BLaER1 treated with 17β-estradiol and CSF1 and Interleukin-3, amounts not matched to agents 10 nM and 100 nM (cell line): ENCODE data around the gene MPG.

Experiments
- H3K27ac ChIP-seq, 11 experiments: shearing (Covaris generic); formaldehyde crosslinking; 2 replicates each; pipeline ENCODE4 v1.8.1; 2022
- H3K27me3 ChIP-seq, 11 experiments: shearing (Covaris generic); formaldehyde crosslinking; 2 replicates each; pipeline ENCODE4 v1.8.1; 2022
- H3K36me3 ChIP-seq, 11 experiments: shearing (Covaris generic); formaldehyde crosslinking; 2 replicates each; pipeline ENCODE4 v1.8.1; 2022
- H3K4me1 ChIP-seq, 10 experiments: shearing (Covaris generic); formaldehyde crosslinking; 2 replicates each; pipeline ENCODE4 v1.8.1; 2022
- H3K4me2 ChIP-seq, 11 experiments: shearing (Covaris generic); formaldehyde crosslinking; 2 replicates each; pipeline ENCODE4 v1.8.1; 2022
- H3K4me3 ChIP-seq, 10 experiments: shearing (Covaris generic); formaldehyde crosslinking; 2 replicates each; pipeline ENCODE4 v1.8.1; 2022
- H3K9ac ChIP-seq, 11 experiments: shearing (Covaris generic); formaldehyde crosslinking; 2 replicates each; pipeline ENCODE4 v1.8.1; 2022
- H3K9me3 ChIP-seq, 11 experiments: shearing (Covaris generic); formaldehyde crosslinking; replicated peaks in 1 of 11; 2 replicates each; pipeline ENCODE4 v1.8.1; 2022
- H4K20me1 ChIP-seq, 11 experiments: shearing (Covaris generic); formaldehyde crosslinking; 2 replicates each; pipeline ENCODE4 v1.8.1; 2022
- Cebpa-rat ChIP-seq, 11 experiments: shearing (Covaris generic); IDR thresholded peaks; 2 replicates each; pipeline ENCODE4 v1.8.1; 2022

MPG gene

GRCh38 chr16:66309-67182, 11.5 kb upstream of the MPG start:
- Histone ChIP-seq H4K20me1 (peaks cover 0 to 83% (median 20%) of the 10 kb centered on the region in 11 experiments; a peak in 13 of 22 replicates), H3K36me3 (peaks cover 0 to 34% (median 0%) of the 10 kb centered on the region in 11 experiments; a peak in 7 of 22 replicates), H3K27ac (peak overlapping the region in 1 of 11 experiments; percentile 6; a peak in 1 of 22 replicates), H3K27me3 (peaks cover 12 to 27% (median 24%) of the 10 kb centered on the region in 11 experiments), H3K4me1 (peaks cover 16 to 65% (median 49%) of the 10 kb centered on the region in 10 experiments), H3K4me2 (peak overlapping the region in 8 of 11 experiments; percentile 8 to 58 (median 38); a peak in 7 of 22 replicates), H3K9me3 (no peaks in the 10 kb centered on the region), H3K4me3 (no peak overlapping the region), H3K9ac (peak overlapping the region in 5 of 11 experiments; percentile 2 to 26 (median 14); a peak in 3 of 22 replicates)
- TF ChIP-seq Cebpa-rat (IDR thresholded peaks at IDR 0.05) = no peak

- Histone ChIP-seq H3K27me3 (peaks cover 18 to 34% (median 31%) of the 10 kb centered on the region in 11 experiments), H3K27ac (no peak overlapping the region; a peak in 2 of 22 replicates), H3K9me3 (no peaks in the 10 kb centered on the region), H3K4me2 (peak overlapping the region in 3 of 11 experiments; percentile 32 to 99 (median 52); a peak in 1 of 22 replicates), H4K20me1 (peaks cover 0 to 83% (median 20%) of the 10 kb centered on the region in 11 experiments; a peak in 13 of 22 replicates), H3K4me1 (peaks cover 16 to 70% (median 54%) of the 10 kb centered on the region in 10 experiments), H3K4me3 (no peak overlapping the region), H3K9ac (peak overlapping the region in 6 of 11 experiments; percentile 2 to 26 (median 16); a peak in 4 of 22 replicates), H3K36me3 (peaks cover 0 to 26% (median 0%) of the 10 kb centered on the region in 11 experiments; a peak in 7 of 22 replicates)
- TF ChIP-seq Cebpa-rat (IDR thresholded peaks at IDR 0.05) = no peak
Observed at GRCh38 chr16:67183-67791, 10.7 kb upstream of the MPG start.

GRCh38 chr16:67884-68789, 9.9 kb upstream of the MPG start:
- Histone ChIP-seq H3K4me1 (peaks cover 23 to 76% (median 60%) of the 10 kb centered on the region in 10 experiments), H3K9ac (peak overlapping the region in 9 of 11 experiments; percentile 9 to 44 (median 19); a peak in 7 of 22 replicates), H3K4me2 (peak overlapping the region; percentile 29 to 100 (median 42); a peak in 21 of 22 replicates), H3K36me3 (peaks cover 0 to 18% (median 0%) of the 10 kb centered on the region in 11 experiments; a peak in 6 of 22 replicates), H3K4me3 (no peak overlapping the region), H4K20me1 (peaks cover 0 to 83% (median 20%) of the 10 kb centered on the region in 11 experiments; a peak in 13 of 22 replicates), H3K9me3 (no peaks in the 10 kb centered on the region), H3K27ac (peak overlapping the region in 1 of 11 experiments; percentile 25; a peak in 2 of 22 replicates), H3K27me3 (peaks cover 18 to 43% (median 34%) of the 10 kb centered on the region in 11 experiments)
- no peak for TF ChIP-seq Cebpa-rat (IDR thresholded peaks at IDR 0.05)

GRCh38 chr16:69181-69580, 8.8 kb upstream of the MPG start:
- Histone ChIP-seq H3K4me1 (peaks cover 20 to 78% (median 63%) of the 10 kb centered on the region in 10 experiments), H4K20me1 (peaks cover 0 to 73% (median 20%) of the 10 kb centered on the region in 11 experiments; a peak in 13 of 22 replicates), H3K27me3 (peaks cover 18 to 53% (median 44%) of the 10 kb centered on the region in 11 experiments), H3K36me3 (peaks cover 0 to 7% (median 0%) of the 10 kb centered on the region in 11 experiments; a peak in 3 of 22 replicates), H3K4me2 (peak overlapping the region; percentile 12 to 100 (median 39); a peak in 17 of 22 replicates), H3K27ac (no peak overlapping the region), H3K9ac (peak overlapping the region in 5 of 11 experiments; percentile 4 to 46 (median 41); a peak in 3 of 22 replicates), H3K9me3 (no peaks in the 10 kb centered on the region), H3K4me3 (no peak overlapping the region)
- TF ChIP-seq Cebpa-rat (IDR thresholded peaks at IDR 0.05) = no peak

GRCh38 chr16:71210-71539, 6.8 kb upstream of the MPG start:
- Histone ChIP-seq H3K4me2 (peak overlapping the region in 9 of 11 experiments; percentile 95 to 100 (median 99); a peak in 17 of 22 replicates), H3K27me3 (peaks cover 18 to 56% (median 47%) of the 10 kb centered on the region in 11 experiments), H3K4me1 (peaks cover 32 to 89% (median 72%) of the 10 kb centered on the region in 10 experiments), H3K9me3 (no peaks in the 10 kb centered on the region), H3K4me3 (peak overlapping the region in 6 of 10 experiments; percentile 61 to 77 (median 67); a peak in 9 of 20 replicates), H3K27ac (no peak overlapping the region), H3K9ac (peak overlapping the region in 8 of 11 experiments; percentile 67 to 78 (median 76); a peak in 9 of 22 replicates), H4K20me1 (peaks cover 0 to 56% (median 15%) of the 10 kb centered on the region in 11 experiments; a peak in 13 of 22 replicates), H3K36me3 (no peaks in the 10 kb centered on the region)
- TF ChIP-seq Cebpa-rat (IDR thresholded peaks at IDR 0.05) = no peak

GRCh38 chr16:71540-72401, 6.3 kb upstream of the MPG start:
- H3K9me3 ChIP-seq = no peaks in the 10 kb centered on the region
- H3K4me2 ChIP-seq = peak overlapping the region; percentile 95 to 100 (median 99)
- no peak for TF ChIP-seq Cebpa-rat (IDR thresholded peaks at IDR 0.05)
- H3K27ac ChIP-seq = peak overlapping the region in 8 of 11 experiments; percentile 42 to 99 (median 60); a peak in 13 of 22 replicates
- peaks cover 0 to 50% (median 15%) of the 10 kb centered on the region in 11 experiments; a peak in 13 of 22 replicates for H4K20me1 ChIP-seq
- peaks cover 18 to 56% (median 47%) of the 10 kb centered on the region in 11 experiments for H3K27me3 ChIP-seq
- peak overlapping the region; percentile 67 to 79 (median 76) for H3K9ac ChIP-seq
- peak overlapping the region; percentile 51 to 77 (median 64) for H3K4me3 ChIP-seq
- peaks cover 38 to 93% (median 77%) of the 10 kb centered on the region in 10 experiments for H3K4me1 ChIP-seq
- no peaks in the 10 kb centered on the region for H3K36me3 ChIP-seq
